Activated T-helper 1 cell treated with anti-CD3 and anti-CD28 coated beads, Interleukin-2, amount 50 U/mL, for 16 hours (primary cell): ENCODE data around the gene C20orf204.

Experiments used
- DNase-seq, 2 donors: peaks; one replicate each; pipeline ENCODE4 v3.0.0-alpha.2; 2020; ENCODE audit warnings: low read depth in 1 of 2, low spot score in 1 of 2

Gene C20orf204

DNA sequence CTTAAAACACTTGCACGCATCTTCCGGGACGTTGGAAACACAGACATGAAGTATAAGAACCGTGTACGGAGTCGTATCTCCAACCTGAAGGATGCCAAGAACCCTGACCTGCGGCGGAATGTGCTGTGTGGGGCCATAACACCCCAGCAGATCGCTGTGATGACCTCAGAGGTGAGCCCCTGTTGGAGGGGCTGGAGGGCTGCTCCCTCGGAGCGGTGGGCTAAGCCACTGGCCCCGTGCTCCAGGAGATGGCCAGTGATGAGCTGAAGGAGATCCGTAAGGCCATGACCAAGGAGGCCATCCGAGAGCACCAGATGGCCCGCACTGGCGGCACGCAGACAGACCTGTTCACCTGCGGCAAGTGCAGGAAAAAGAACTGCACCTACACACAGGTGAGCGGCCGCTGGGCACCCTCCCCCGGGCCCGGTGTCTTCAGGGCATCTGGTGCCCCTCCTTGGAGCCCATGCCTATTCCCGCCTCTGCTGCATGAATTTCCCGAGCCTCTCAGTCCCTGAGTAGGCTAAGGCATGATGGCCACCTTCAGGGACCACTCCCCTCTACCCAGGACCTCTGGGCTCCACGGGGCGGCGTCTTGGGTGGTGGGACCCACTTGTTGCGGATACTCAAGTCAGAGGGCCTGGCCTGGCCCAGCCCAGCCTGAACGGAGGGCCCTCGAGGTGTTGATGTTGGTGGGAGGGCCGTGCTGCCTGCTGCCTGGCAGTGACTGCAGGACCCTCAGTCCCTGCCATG, 34.4 kb downstream of the C20orf204 start:
- no peak for DNase-seq

DNA sequence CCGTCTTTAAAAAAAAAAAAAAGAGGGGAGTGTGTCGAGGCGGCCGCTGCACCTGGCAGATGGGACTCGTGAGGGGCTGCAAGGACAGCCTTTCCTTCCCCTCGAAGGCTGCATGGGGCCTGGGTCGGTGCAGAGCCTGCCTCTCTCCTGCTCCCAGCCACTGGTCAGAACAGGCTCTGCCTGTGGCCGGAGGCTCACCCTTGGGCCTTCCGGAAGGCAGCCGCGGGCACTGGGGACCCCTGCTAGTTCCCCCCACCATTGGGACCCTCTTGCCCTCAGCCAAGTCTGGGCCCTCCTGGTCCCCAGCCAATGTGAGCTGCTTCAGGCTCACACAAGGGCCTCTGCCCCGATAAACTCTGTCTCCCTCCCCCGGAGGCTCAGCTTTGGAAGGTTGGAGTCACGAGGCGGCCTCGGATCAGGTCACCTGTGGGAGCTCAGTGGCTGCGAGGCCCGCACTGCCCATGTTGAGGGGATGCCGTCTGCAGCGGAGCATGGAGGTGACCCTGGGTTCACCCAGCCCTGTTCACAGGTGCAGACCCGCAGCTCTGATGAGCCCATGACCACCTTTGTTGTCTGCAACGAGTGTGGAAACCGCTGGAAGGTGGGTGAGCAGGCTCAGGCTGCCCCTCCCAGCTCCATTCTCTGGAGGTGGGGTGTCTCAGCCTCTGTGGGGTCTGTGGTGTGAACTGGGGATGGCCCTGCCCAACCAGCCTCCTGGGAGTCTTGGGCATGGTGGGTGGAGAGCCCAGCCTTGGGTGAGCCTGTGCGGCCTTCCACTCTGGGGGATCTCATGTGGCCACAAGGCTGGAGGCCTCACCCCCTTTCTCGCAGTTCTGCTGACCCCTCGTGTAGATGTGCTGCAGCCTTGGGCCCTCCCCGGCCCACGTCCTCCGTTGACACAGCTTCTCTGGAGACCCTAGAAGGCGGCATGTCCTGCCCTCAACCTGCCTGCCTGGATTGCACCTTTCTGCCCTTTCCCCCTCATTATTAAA, 35.7 kb downstream of the C20orf204 start:
- no peak for DNase-seq

DNA sequence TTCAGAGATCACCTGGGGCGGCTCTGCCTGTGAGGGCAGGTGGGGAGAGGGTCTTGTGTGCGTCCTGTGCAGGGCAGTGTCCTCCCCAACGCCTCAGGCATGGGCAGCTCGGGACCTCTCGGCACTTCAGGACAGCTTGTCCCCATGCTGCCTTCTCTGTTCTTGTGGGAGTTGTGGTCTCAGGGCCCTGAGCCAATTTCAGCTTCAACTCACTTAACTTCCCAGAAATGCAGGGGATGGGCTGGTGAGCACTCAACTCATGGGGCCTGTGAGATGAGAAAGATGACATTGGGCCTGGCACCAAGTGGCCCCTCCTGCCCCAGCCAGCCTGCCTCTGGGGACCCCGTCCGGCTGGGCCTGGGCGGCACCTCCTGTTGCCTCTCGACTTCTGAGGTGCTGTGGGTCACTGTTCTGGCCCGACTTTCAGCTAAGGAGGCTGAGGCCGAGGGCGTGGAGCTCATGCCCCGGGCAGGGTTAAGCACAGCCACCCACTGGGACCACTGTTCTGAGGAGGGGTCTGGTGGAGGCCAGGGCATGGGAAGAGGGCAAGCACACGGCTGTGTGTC, 36.6 kb downstream of the C20orf204 start:
- no peak for DNase-seq

GRCh38 chr20:64073476-64074183, 37.6 kb downstream of the C20orf204 start:
- no peak for DNase-seq

DNA sequence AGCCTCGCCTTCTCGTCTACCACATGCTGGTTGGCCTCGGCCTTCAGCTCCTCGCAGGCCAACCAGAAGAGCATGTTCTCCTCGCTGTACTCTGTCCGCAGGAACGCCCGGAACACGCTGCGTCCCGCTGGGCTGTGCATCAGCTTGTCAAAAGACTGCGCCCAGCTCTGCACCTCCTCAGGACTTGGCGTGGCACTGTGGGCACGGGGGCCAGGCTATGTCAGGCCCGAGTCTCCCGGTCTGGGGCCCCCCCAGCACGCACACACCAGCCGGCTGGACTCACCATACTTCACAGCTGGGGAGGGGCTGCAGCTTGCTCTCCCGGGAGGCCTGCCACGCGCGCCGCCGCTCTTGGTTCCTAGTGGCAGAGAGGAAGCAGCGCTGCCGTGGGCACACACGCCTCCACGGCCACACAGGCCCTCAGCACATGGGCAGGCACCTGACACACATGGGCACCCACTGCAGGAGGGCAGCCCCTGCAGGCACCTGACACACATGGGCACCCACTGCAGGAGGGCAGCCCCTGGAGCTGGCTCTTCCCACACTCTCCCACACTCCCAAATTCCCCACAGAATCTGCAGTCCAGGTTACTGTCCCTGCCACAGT, 38.3 kb downstream of the C20orf204 start:
- no peak for DNase-seq

GRCh38 chr20:64074963-64075362, 39.0 kb downstream of the C20orf204 start:
- DNase-seq: no peak

- DNase-seq: no peak
Observed at GRCh38 chr20:64075556-64075955, 39.6 kb downstream of the C20orf204 start.

- no peak for DNase-seq
Observed at GRCh38 chr20:64076061-64076997, 40.3 kb downstream of the C20orf204 start.

GRCh38 chr20:64077094-64077493, 41.1 kb downstream of the C20orf204 start:
- DNase-seq: no peak

- no peak for DNase-seq
Observed at GRCh38 chr20:64077541-64077875, 41.5 kb downstream of the C20orf204 start.

GRCh38 chr20:64077876-64078551, 42.0 kb downstream of the C20orf204 start:
- peak; percentile 29 to 46 for DNase-seq

DNA sequence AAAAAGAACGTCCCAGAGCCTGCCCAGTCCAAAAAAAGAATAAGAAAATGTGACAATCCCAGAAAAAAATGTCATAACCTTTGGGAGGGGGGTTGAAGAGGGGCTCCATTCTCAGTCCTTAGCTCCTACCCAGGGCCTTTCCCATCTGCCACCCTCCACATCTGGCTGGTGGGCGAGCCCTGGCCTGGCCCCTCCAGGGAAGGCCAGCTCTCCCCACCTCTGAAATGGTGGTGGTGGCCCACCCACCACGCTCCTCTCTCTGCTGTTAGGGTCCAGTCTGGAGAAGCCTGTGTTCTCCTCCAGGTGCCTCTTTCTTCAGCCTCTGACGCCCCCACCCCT, 42.9 kb downstream of the C20orf204 start:
- DNase-seq: no peak

DNA sequence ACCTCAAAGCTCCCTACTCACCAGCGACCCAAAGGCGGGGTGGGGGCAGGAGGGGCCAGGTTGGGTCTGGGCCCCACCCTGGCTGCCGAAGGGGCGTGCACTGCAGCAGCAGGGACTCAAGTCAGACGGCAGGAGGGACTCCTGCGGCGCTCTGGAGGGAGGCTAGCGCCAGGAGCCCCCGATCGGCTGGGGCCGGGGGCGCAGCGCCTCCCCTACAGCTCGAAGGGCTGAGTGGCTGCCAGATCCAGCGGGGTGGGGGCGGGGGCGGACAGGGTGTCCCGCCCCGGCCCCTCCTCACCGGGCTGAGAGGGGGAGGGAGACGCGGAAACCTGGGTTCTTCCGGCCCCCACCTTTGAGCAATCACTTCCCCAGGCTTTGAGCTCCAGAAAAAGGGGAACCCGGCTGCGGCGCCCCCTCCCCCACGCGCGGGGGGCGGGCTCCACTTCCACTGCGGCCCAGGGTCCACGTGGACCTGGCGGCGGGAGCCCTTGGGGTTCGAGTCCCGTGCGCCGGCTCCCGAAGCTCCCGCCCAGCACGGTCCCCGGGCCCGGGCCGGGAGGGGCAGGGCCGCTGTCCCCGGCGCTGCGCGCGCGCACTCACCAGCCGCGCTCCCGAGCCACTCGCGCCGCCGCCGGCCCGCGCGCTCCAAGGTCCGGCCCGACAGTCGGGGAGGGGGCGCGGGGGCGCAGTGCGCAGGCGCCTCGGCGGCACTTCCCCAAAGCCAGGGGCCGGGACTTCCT, 43.5 kb downstream of the C20orf204 start, which contains the start of gene RGS19:
TSS of gene RGS19 (minus strand) at position 246 of the 740 bp plus-strand sequence. CDS start 2,632 bp downstream, outside the sequence.
- peak; percentile 36 to 52 for DNase-seq

- DNase-seq: no peak
Observed at GRCh38 chr20:64080013-64080812, 44.2 kb downstream of the C20orf204 start, which contains the start of gene OPRL1. Gene OPRL1 (plus strand): TSS chr20:64080082. CDS start chr20:64092721, 12,639 bp downstream.

GRCh38 chr20:64080813-64081623, 45.0 kb downstream of the C20orf204 start:
- DNase-seq: no peak

GRCh38 chr20:64081624-64081964, 45.6 kb downstream of the C20orf204 start:
- DNase-seq: no peak
